Activated naive CD8-positive, alpha-beta T cell treated with anti-CD3 and anti-CD28 coated beads for 36 hours (primary cell): Measurements from ENCODE around the gene ABTB2. TPM values are rescaled to one million over a fixed set of nuclear protein-coding genes. Genes with fewer than 3 reads are reported as not detected.
"Not testable (repeated sequence)": the region's sequence is repeated elsewhere in the genome, so short reads cannot be mapped to it uniquely, and the experiment has no call there.

Source experiments
- DNase-seq: peaks from one replicate; pipeline ENCODE4 v3.0.0; 2021
- H3K27ac Mint-ChIP-seq: one replicate; pipeline ENCODE4 v1.8.0; 2022; ENCODE audit warnings: mild to moderate bottlenecking, moderate library complexity, mixed read lengths
- H3K27me3 Mint-ChIP-seq: one replicate; pipeline ENCODE4 v1.8.0; 2022; ENCODE audit warnings: mild to moderate bottlenecking, mixed read lengths
- H3K36me3 Mint-ChIP-seq: one replicate; pipeline ENCODE4 v1.8.0; 2021; ENCODE audit warnings: mild to moderate bottlenecking, mixed read lengths
- H3K4me1 Mint-ChIP-seq: one replicate; pipeline ENCODE4 v1.8.0; 2021; ENCODE audit warnings: mixed read lengths
- H3K4me3 Mint-ChIP-seq: one replicate; pipeline ENCODE4 v1.8.0; 2022; ENCODE audit warnings: mild to moderate bottlenecking, moderate library complexity, mixed read lengths
- H3K9me3 Mint-ChIP-seq: one replicate; pipeline ENCODE4 v1.8.0; 2022; ENCODE audit warnings: mixed read lengths
- total RNA-seq, 2 experiments: library from RNA; stranded (reverse); gene quantifications; one replicate each; pipeline ENCODE4 v1.2.3, GENCODE V29; 2021

ABTB2 gene
- total RNA-seq, 2 experiments from 2014 or later, result 1.4 to 1.5 TPM

- peaks cover 46% of the 10 kb centered on the region for H3K4me1 Mint-ChIP-seq
- no peaks in the 10 kb centered on the region for H3K36me3 Mint-ChIP-seq
Observed at GRCh38 chr11:34234086-34234740, 123.6 kb downstream of the ABTB2 start.

GRCh38 chr11:34233215-34233614 is 124.6 kb downstream of the ABTB2 start:
- H3K4me3 Mint-ChIP-seq, result no peak overlapping the region
- no peaks in the 10 kb centered on the region for H3K9me3 Mint-ChIP-seq
- no peak overlapping the region for H3K27ac Mint-ChIP-seq
- no peaks in the 10 kb centered on the region for H3K36me3 Mint-ChIP-seq
- DNase-seq, result no peak
- H3K4me1 Mint-ChIP-seq, result peaks cover 44% of the 10 kb centered on the region
- no peaks in the 10 kb centered on the region for H3K27me3 Mint-ChIP-seq

More at GRCh38 chr11:34234086-34234740, 123.6 kb downstream of the ABTB2 start:
- Mint-ChIP-seq H3K9me3 (no peaks in the 10 kb centered on the region), H3K4me3 (peak overlapping the region; percentile 19), H3K27ac (peak overlapping the region; percentile 75), H3K27me3 (peaks cover 3% of the 10 kb centered on the region)
- peak; percentile 84 for DNase-seq

GRCh38 chr11:34232807-34233206 is 125.0 kb downstream of the ABTB2 start:
- peaks cover 44% of the 10 kb centered on the region for H3K4me1 Mint-ChIP-seq
- DNase-seq, result no peak
- H3K27ac Mint-ChIP-seq, result no peak overlapping the region
- no peaks in the 10 kb centered on the region for H3K27me3 Mint-ChIP-seq
- H3K9me3 Mint-ChIP-seq, result no peaks in the 10 kb centered on the region
- no peaks in the 10 kb centered on the region for H3K36me3 Mint-ChIP-seq
- H3K4me3 Mint-ChIP-seq, result no peak overlapping the region

- Mint-ChIP-seq H3K27ac (no peak overlapping the region), H3K36me3 (no peaks in the 10 kb centered on the region), H3K9me3 (no peaks in the 10 kb centered on the region), H3K27me3 (peaks cover 4% of the 10 kb centered on the region), H3K4me3 (no peak overlapping the region), H3K4me1 (peaks cover 3% of the 10 kb centered on the region)
- DNase-seq, result no peak
Observed at GRCh38 chr11:34226210-34226609, 131.6 kb downstream of the ABTB2 start.

- Mint-ChIP-seq H3K9me3 (no peaks in the 10 kb centered on the region), H3K27ac (no peak overlapping the region), H3K4me3 (no peak overlapping the region), H3K27me3 (peaks cover 4% of the 10 kb centered on the region), H3K36me3 (no peaks in the 10 kb centered on the region), H3K4me1 (no peaks in the 10 kb centered on the region)
- DNase-seq, result no peak
Observed at GRCh38 chr11:34225091-34225490, 132.7 kb downstream of the ABTB2 start.

- Mint-ChIP-seq H3K36me3 (no peaks in the 10 kb centered on the region), H3K27ac (no peak overlapping the region), H3K4me1 (no peaks in the 10 kb centered on the region), H3K27me3 (peaks cover 4% of the 10 kb centered on the region), H3K4me3 (no peak overlapping the region), H3K9me3 (no peaks in the 10 kb centered on the region)
- no peak for DNase-seq
Observed at GRCh38 chr11:34224434-34224966, 133.3 kb downstream of the ABTB2 start.

- DNase-seq, result no peak
- Mint-ChIP-seq H3K4me1 (no peaks in the 10 kb centered on the region), H3K27ac (no peak overlapping the region), H3K27me3 (peaks cover 4% of the 10 kb centered on the region), H3K9me3 (no peaks in the 10 kb centered on the region), H3K36me3 (no peaks in the 10 kb centered on the region), H3K4me3 (no peak overlapping the region)
Observed at GRCh38 chr11:34223907-34224306, 133.9 kb downstream of the ABTB2 start.

GRCh38 chr11:34223021-34223813 is 134.6 kb downstream of the ABTB2 start:
- Mint-ChIP-seq H3K27ac (no peak overlapping the region), H3K4me1 (no peaks in the 10 kb centered on the region), H3K4me3 (no peak overlapping the region), H3K9me3 (no peaks in the 10 kb centered on the region), H3K27me3 (peaks cover 4% of the 10 kb centered on the region), H3K36me3 (no peaks in the 10 kb centered on the region)
- no peak for DNase-seq

GRCh38 chr11:34222030-34222429 is 135.8 kb downstream of the ABTB2 start:
- no peaks in the 10 kb centered on the region for H3K4me1 Mint-ChIP-seq
- no peaks in the 10 kb centered on the region for H3K9me3 Mint-ChIP-seq
- no peak overlapping the region for H3K4me3 Mint-ChIP-seq
- no peak overlapping the region for H3K27ac Mint-ChIP-seq
- no peaks in the 10 kb centered on the region for H3K36me3 Mint-ChIP-seq
- DNase-seq, result no peak
- H3K27me3 Mint-ChIP-seq, result peaks cover 4% of the 10 kb centered on the region

GRCh38 chr11:34219941-34220370 is 137.9 kb downstream of the ABTB2 start:
- Mint-ChIP-seq H3K27me3 (peaks cover 9% of the 10 kb centered on the region), H3K4me3 (no peak overlapping the region), H3K36me3 (no peaks in the 10 kb centered on the region), H3K4me1 (peaks cover 3% of the 10 kb centered on the region), H3K9me3 (no peaks in the 10 kb centered on the region), H3K27ac (no peak overlapping the region)
- no peak for DNase-seq

- peaks cover 9% of the 10 kb centered on the region for H3K4me1 Mint-ChIP-seq
- H3K9me3 Mint-ChIP-seq, result no peaks in the 10 kb centered on the region
- peaks cover 13% of the 10 kb centered on the region for H3K27me3 Mint-ChIP-seq
- H3K36me3 Mint-ChIP-seq, result no peaks in the 10 kb centered on the region
- no peak overlapping the region for H3K4me3 Mint-ChIP-seq
- no peak for DNase-seq
- H3K27ac Mint-ChIP-seq, result no peak overlapping the region
Observed at GRCh38 chr11:34219279-34219678, 138.5 kb downstream of the ABTB2 start.

- peaks cover 14% of the 10 kb centered on the region for H3K4me1 Mint-ChIP-seq
- H3K36me3 Mint-ChIP-seq, H3K4me3 Mint-ChIP-seq, H3K27ac Mint-ChIP-seq, DNase-seq, H3K9me3 Mint-ChIP-seq: not testable (repeated sequence)
- peaks cover 13% of the 10 kb centered on the region for H3K27me3 Mint-ChIP-seq
Observed at GRCh38 chr11:34218756-34219155, 139.1 kb downstream of the ABTB2 start.

GRCh38 chr11:34218067-34218466 is 139.7 kb downstream of the ABTB2 start:
- Mint-ChIP-seq H3K36me3 (no peaks in the 10 kb centered on the region), H3K4me1 (peaks cover 14% of the 10 kb centered on the region), H3K4me3 (no peak overlapping the region), H3K9me3 (no peaks in the 10 kb centered on the region), H3K27ac (no peak overlapping the region), H3K27me3 (peaks cover 10% of the 10 kb centered on the region)
- DNase-seq, result no peak

GRCh38 chr11:34216706-34217105 is 141.1 kb downstream of the ABTB2 start:
- H3K27ac Mint-ChIP-seq, result no peak overlapping the region

GRCh38 chr11:34215806-34216453 is 141.9 kb downstream of the ABTB2 start:
- Mint-ChIP-seq H3K9me3 (no peaks in the 10 kb centered on the region), H3K4me3 (no peak overlapping the region), H3K36me3 (no peaks in the 10 kb centered on the region), H3K27ac (no peak overlapping the region), H3K27me3 (peaks cover 10% of the 10 kb centered on the region), H3K4me1 (peaks cover 14% of the 10 kb centered on the region)
- no peak for DNase-seq

More at GRCh38 chr11:34216706-34217105, 141.1 kb downstream of the ABTB2 start:
- Mint-ChIP-seq H3K27me3 (peaks cover 10% of the 10 kb centered on the region), H3K36me3 (no peaks in the 10 kb centered on the region), H3K4me1 (peaks cover 14% of the 10 kb centered on the region), H3K4me3 (no peak overlapping the region), H3K9me3 (no peaks in the 10 kb centered on the region)
- DNase-seq, result no peak
